HepG2 (cell line): ENCODE data around the gene UMOD. TPM values are rescaled to one million over a fixed set of nuclear protein-coding genes. Genes with fewer than 3 reads are reported as not detected.
A peak's percentile ranks its signal among the peaks of the same experiment; 100 is the strongest.

Experiments
- ATAC-seq: fragments of 200-7000 bp; cut with Tn5 transposase; 3 replicates; pipeline ENCODE4 v1.9.1; 2020; ENCODE audit warnings: mild to moderate bottlenecking, moderate library complexity
- BruUV-seq: library from RNA; stranded (reverse); fragments of 400-500 nt; replicated peaks from 2 replicates; lab custom pipeline; 2021; lab: Mats Ljungman, UMichigan
- CTCF ChIA-PET: fragments of 300-600 bp; formaldehyde crosslinking; extraction: SDS; loops from one replicate; lab custom pipeline; 2021; ENCODE audit warnings: low total read pairs, inconsistent platforms, low intra/inter-chr PET ratio; lab: Yijun Ruan, JAX
- POLR2A ChIA-PET: fragments of 350-600 bp; sonication (Branson Sonifier 250); formaldehyde crosslinking; loops from one replicate; lab custom pipeline; 2020; ENCODE audit warnings: antibody characterized with exemption, inconsistent platforms; lab: Yijun Ruan, JAX
- DNase-seq: peaks from one replicate; pipeline ENCODE4 v3.0.0-alpha.2; 2015; ENCODE audit warnings: low spot score
- FAIRE-seq: peaks from 3 replicates; lab custom pipeline; 2011; peaks lifted over from hg19 to GRCh38; lab: Jason Lieb, UNC
- H2AFZ ChIP-seq: one replicate; pipeline ENCODE4 v1.6.1; 2011; ENCODE audit warnings: low read length, inconsistent platforms
- H3K27ac ChIP-seq: fragments of 300-600 bp; 3 replicates; pipeline ENCODE4 v1.8.0; 2011; ENCODE audit warnings: mixed run types, mild to moderate bottlenecking, mixed read lengths, low read length, inconsistent platforms; ENCODE audit not compliant: insufficient read depth; ENCODE audit errors: extremely low read length
- H3K27me3 ChIP-seq, 2 experiments: fragments of 200-600 bp in 1 of 2; 2 replicates in 1 of 2; 3 replicates in 1 of 2; pipeline versions ENCODE4 v1.6.0 to v1.8.0; 2011; ENCODE audit warnings: low read length in 2 of 2, mild to moderate bottlenecking in 2 of 2, moderate library complexity in 2 of 2, inconsistent platforms in 1 of 2; ENCODE audit not compliant: insufficient read depth in 2 of 2, control insufficient read depth in 1 of 2
- H3K36me3 ChIP-seq, 2 experiments: fragments of 200-600 bp in 1 of 2; replicated peaks in 1 of 2; 2 replicates in 1 of 2; 3 replicates in 1 of 2; pipeline versions ENCODE4 v1.5.1 to v1.8.0; 2011; ENCODE audit warnings: low read length in 2 of 2, inconsistent platforms in 1 of 2; ENCODE audit not compliant: insufficient read depth in 2 of 2, control insufficient read depth in 1 of 2
- H3K4me1 ChIP-seq: 2 replicates; pipeline ENCODE4 v1.5.1; 2012; ENCODE audit warnings: low read length, inconsistent platforms; ENCODE audit not compliant: insufficient read depth
- H3K4me2 ChIP-seq: 2 replicates; pipeline ENCODE4 v1.6.0; 2011; ENCODE audit warnings: low read depth, low read length, inconsistent platforms
- H3K4me3 ChIP-seq, 3 experiments: fragments of 200-600 bp in 1 of 3; sonication (generic), shearing (Covaris generic) in 1 of 3; replicated peaks in 1 of 3; 2 replicates each; pipeline ENCODE4 v1.5.1; 2011 to 2016; ENCODE audit warnings: low read length in 3 of 3, inconsistent platforms in 2 of 3, low read depth in 2 of 3, mild to moderate bottlenecking in 2 of 3, control low read depth in 1 of 3, mixed read lengths in 1 of 3; ENCODE audit not compliant: insufficient read depth in 1 of 3
- H3K79me2 ChIP-seq: one replicate; pipeline ENCODE4 v1.6.1; 2011; ENCODE audit warnings: low read length, inconsistent platforms; ENCODE audit not compliant: insufficient read depth
- H3K9ac ChIP-seq: 2 replicates; pipeline ENCODE4 v1.6.0; 2011; ENCODE audit warnings: mild to moderate bottlenecking, low read depth, low read length, inconsistent platforms; ENCODE audit not compliant: insufficient read depth
- H3K9me3 ChIP-seq: 2 replicates; pipeline ENCODE4 v1.5.1; 2012; ENCODE audit warnings: mild to moderate bottlenecking, low read length
- H4K20me1 ChIP-seq: 2 replicates; pipeline ENCODE4 v1.6.0; 2011; ENCODE audit warnings: inconsistent platforms, mild to moderate bottlenecking, low read length, moderate library complexity; ENCODE audit not compliant: insufficient read depth
- ATF4 ChIP-seq, 2 experiments: fragments of 450-650 bp in 1 of 2; sonication (generic) in 1 of 2; formaldehyde crosslinking; IDR thresholded peaks; 2 replicates each; pipeline versions ENCODE4 v1.5.0 to v1.8.0; 2020 to 2022; ENCODE audit warnings: mild to moderate bottlenecking in 1 of 2, missing genetic modification reagents in 1 of 2
- BHLHE40 ChIP-seq: IDR thresholded peaks from 2 replicates; pipeline ENCODE4 v1.6.1; 2011; ENCODE audit warnings: low read length, improper control_type of control experiment
- CREM ChIP-seq, 2 experiments: sonication (generic) in 1 of 2; formaldehyde crosslinking in 1 of 2; IDR thresholded peaks; 2 replicates each; pipeline versions ENCODE4 v1.4.0 to v1.6.1; 2016 to 2020; ENCODE audit warnings: antibody characterized with exemption in 1 of 2, mild to moderate bottlenecking in 1 of 2, missing genetic modification reagents in 1 of 2
- FOXA3 ChIP-seq: IDR thresholded peaks from 2 replicates; pipeline ENCODE4 v1.6.1; 2016; ENCODE audit warnings: missing genetic modification reagents, missing compliant biosample characterization
- KDM1A ChIP-seq: IDR thresholded peaks from 2 replicates; pipeline ENCODE4 v1.6.1; 2016; ENCODE audit warnings: missing compliant biosample characterization
- MAFF ChIP-seq: IDR thresholded peaks from 2 replicates; pipeline ENCODE4 v1.6.1; 2011; ENCODE audit warnings: low read depth, low read length, improper control_type of control experiment
- MNT ChIP-seq: fragments of 450-650 bp; IDR thresholded peaks from 2 replicates; pipeline ENCODE4 v1.6.1; 2016
- PHB2 ChIP-seq: fragments of 450-650 bp; IDR thresholded peaks from 2 replicates; pipeline ENCODE4 v1.6.1; 2018; ENCODE audit not compliant: partially characterized antibody
- TERF1 ChIP-seq: sonication (generic); formaldehyde crosslinking; IDR thresholded peaks from 2 replicates; pipeline ENCODE4 v1.8.0; 2022; ENCODE audit warnings: mild to moderate bottlenecking, missing genetic modification reagents, moderate library complexity
- ZNF678 ChIP-seq: sonication (generic); formaldehyde crosslinking; IDR thresholded peaks from 2 replicates; pipeline ENCODE4 v1.4.0; 2020; ENCODE audit warnings: mild to moderate bottlenecking, missing genetic modification reagents
- ZNF704 ChIP-seq: sonication (generic); formaldehyde crosslinking; IDR thresholded peaks from 2 replicates; pipeline ENCODE4 v1.8.1; 2023; ENCODE audit warnings: mild to moderate bottlenecking, inconsistent platforms, moderate library complexity, missing genetic modification reagents, borderline replicate concordance
- ZNF710 ChIP-seq: sonication (generic); formaldehyde crosslinking; IDR thresholded peaks from 2 replicates; pipeline ENCODE4 v1.5.0; 2020; ENCODE audit warnings: mild to moderate bottlenecking, missing genetic modification reagents, borderline replicate concordance
- ZNF800 ChIP-seq: sonication (generic); formaldehyde crosslinking; IDR thresholded peaks from 2 replicates; pipeline ENCODE4 v1.4.0; 2020; ENCODE audit warnings: missing genetic modification reagents
- ZSCAN31 ChIP-seq: sonication (generic); formaldehyde crosslinking; IDR thresholded peaks from 2 replicates; pipeline ENCODE4 v1.5.0; 2020; ENCODE audit warnings: low read depth, mild to moderate bottlenecking, missing genetic modification reagents
- WGBS: methylation state at CpG from one replicate; pipeline ENCODE4 v1.1.6; 2017; ENCODE audit warnings: low lambda C conversion rate; 5-methylcytosine and 5-hydroxymethylcytosine counted together
- in situ Hi-C: cut with HindIII; loops from 2 replicates; pipeline ENCODE4 v1.10.0; 2017; ENCODE audit warnings: low pct_unique_long_range_greater_than_20kb; ENCODE audit not compliant: extremely low pct_ligation_motif_present
- intact Hi-C: fragments of 100-400 bp; cut with micrococcal nuclease; formaldehyde crosslinking; loops from one replicate; pipeline ENCODE4 v1.10.0; 2022; ENCODE audit not compliant: unreplicated experiment
- polyA plus RNA-seq, 8 experiments: library from polyadenylated mRNA; depleted of rRNA in 3 of 8; stranded (reverse) in 7 of 8; unstranded in 1 of 8; fragments of >200 nt; fragmentation: Illumina TruSeq in 4 of 8; extraction: Trizol in 4 of 8; gene quantifications; 2 replicates each; pipeline versions ENCODE4 v1.2.1 to v1.2.3, GENCODE V29; 2011 to 2016; ENCODE audit warnings: low read depth in 4 of 8, missing spikeins in 1 of 8, mixed read lengths in 1 of 8; ENCODE audit not compliant: insufficient read depth in 1 of 8
- total RNA-seq, 5 experiments: library from RNA; depleted of rRNA; stranded (reverse); fragments of >200 nt; fragmentation: Illumina TruSeq; extraction: Trizol; gene quantifications; 2 replicates each; pipeline ENCODE4 v1.2.3, GENCODE V29; 2016; ENCODE audit warnings: low read depth in 1 of 5

The UMOD gene
- total and polyA plus RNA-seq, 2 of the 13 experiments (the other 11 are each of a cell fraction or from before 2014, with no cell fraction given): not detected

- Histone ChIP-seq H3K4me1 (peaks cover 27% of the 10 kb centered on the region), H3K4me3 (no peak within 1 kb of the TSS), H3K27me3 (no peaks in the 10 kb centered on the region), H3K4me2 (peak within 1 kb of the TSS; percentile 34), H2AFZ (no peak within 1 kb of the TSS), H3K36me3 (no peaks in the 10 kb centered on the region), H3K9ac (no peak within 1 kb of the TSS), H3K9me3 (no peaks in the 10 kb centered on the region), H4K20me1 (no peaks in the 10 kb centered on the region), H3K27ac (no peak within 1 kb of the TSS), H3K79me2 (no peaks in the 10 kb centered on the region)
- ChIA-PET CTCF (no interaction called here), POLR2A (no interaction called here)
- intact Hi-C loops (no loop called here), in situ Hi-C loops (no loop called here)
- peak; percentile 59 for FAIRE-seq
- peak; percentile 83 for ATAC-seq
- WGBS: 20% methylated on average over 7 of the region's 7 CpGs
- no TSS peak for BruUV-seq
- peak; percentile 45 for DNase-seq
- TF ChIP-seq MAFF (0 out of 2 replicates have a peak, but pooled peaks have one; percentile 8), ZNF800 (CRISPR knock-in tag) (no peak), ZNF710 (CRISPR knock-in tag) (no peak), ZNF704 (CRISPR knock-in tag) (no peak), ATF4 (CRISPR knock-in tag; IDR thresholded peaks at IDR 0.05) (0 out of 4 replicates have a peak, but pooled peaks of 1 of the 2 experiments have one; percentile 13), BHLHE40 (no peak), TERF1 (CRISPR knock-in tag) (no peak), MNT (no peak), KDM1A (CRISPR knock-in tag) (no peak), PHB2 (no peak), ZSCAN31 (CRISPR knock-in tag) (peak; percentile 55; the same call in 1 of the 2 replicates), ZNF678 (CRISPR knock-in tag) (peak; percentile 20; the same call in 1 of the 2 replicates), FOXA3 (peak; percentile 85), CREM (IDR thresholded peaks at IDR 0.05) (peak; percentile 54; the same call in 1 of the 2 replicates), CREM (CRISPR knock-in tag; IDR thresholded peaks at IDR 0.05) (no peak)
These were observed 25.0 kb downstream of the UMOD start, which contains the start of gene GP2 for GRCh38 chr16:20327444-20328041. TSS of gene GP2 (minus strand) at chr16:20327513. CDS start at chr16:20326431, 1,082 bp downstream.
